GM12892 (cell line): ENCODE measurements around the gene CHGA.

Source experiments
- DNase-seq: peaks from one replicate; pipeline ENCODE4 v3.0.0; 2011; ENCODE audit not compliant: insufficient read length
- FAIRE-seq: peaks from 2 replicates; lab custom pipeline; 2011; peaks lifted over from hg19 to GRCh38; lab: Jason Lieb, UNC
- POLR2A ChIP-seq: IDR thresholded peaks from 2 replicates; pipeline ENCODE4 v1.6.1; 2011; ENCODE audit warnings: low read depth, low read length, control low read depth
- POLR2AphosphoS5 ChIP-seq: IDR thresholded peaks from 2 replicates; pipeline ENCODE4 v1.6.1; 2011; ENCODE audit warnings: low read depth, low read length, control low read depth
- TAF1 ChIP-seq: IDR thresholded peaks from 2 replicates; pipeline ENCODE4 v1.6.1; 2011; ENCODE audit warnings: low read depth, mild to moderate bottlenecking, control low read depth, low read length, borderline replicate concordance

Gene CHGA

DNA sequence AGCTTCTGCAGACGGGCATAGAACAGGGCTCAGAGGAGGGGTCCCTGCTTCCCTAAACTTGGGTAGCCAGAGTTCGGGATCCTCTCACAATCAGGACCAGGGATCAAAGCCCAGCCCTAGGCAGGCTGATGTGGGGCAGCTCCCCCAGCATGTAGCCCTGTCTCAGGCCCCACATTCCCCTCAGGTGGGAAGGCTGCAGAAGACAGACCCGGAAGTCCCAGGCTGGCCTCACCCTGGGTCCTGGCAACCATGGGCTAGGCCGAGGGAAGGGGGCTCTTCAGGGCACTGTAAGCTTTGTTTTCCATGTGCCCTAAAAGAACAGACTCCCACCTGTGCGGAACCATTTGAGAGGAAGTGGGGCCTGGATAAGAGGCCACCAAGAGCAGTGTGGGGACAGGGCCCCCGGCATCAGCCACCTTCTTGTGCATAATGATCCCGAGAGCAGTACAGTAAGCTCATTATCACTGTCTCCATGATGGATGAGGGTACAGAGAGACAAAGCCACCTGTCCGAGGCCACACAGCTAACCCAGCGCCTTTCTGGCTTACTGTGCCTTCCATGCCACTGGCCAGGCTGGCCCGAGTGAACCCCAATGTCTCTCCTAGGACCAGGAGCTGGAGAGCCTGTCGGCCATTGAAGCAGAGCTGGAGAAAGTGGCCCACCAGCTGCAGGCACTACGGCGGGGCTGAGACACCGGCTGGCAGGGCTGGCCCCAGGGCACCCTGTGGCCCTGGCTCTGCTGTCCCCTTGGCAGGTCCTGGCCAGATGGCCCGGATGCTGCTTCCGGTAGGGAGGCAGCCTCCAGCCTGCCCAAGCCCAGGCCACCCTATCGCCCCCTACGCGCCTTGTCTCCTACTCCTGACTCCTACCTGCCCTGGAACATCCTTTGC lies 11.5 kb downstream of the CHGA start:
- no peak for FAIRE-seq
- DNase-seq, result no peak

GRCh38 chr14:92935446-92935845 lies 12.5 kb downstream of the CHGA start:
- DNase-seq, result no peak
- TF ChIP-seq POLR2AphosphoS5 (no peak), TAF1 (no peak), POLR2A (no peak)
- FAIRE-seq, result no peak

More for the DNA sequence above, 11.5 kb downstream of the CHGA start:
- TF ChIP-seq POLR2AphosphoS5, result no peak

GRCh38 chr14:92936085-92936484 lies 13.1 kb downstream of the CHGA start:
- TF ChIP-seq POLR2AphosphoS5, result no peak
- no peak for TF ChIP-seq POLR2A
- no peak for TF ChIP-seq TAF1
- DNase-seq (no peak), FAIRE-seq (no peak)

- FAIRE-seq (no peak), DNase-seq (no peak)
- TF ChIP-seq TAF1, result no peak
- TF ChIP-seq POLR2A, result no peak
- no peak for TF ChIP-seq POLR2AphosphoS5
Observed at GRCh38 chr14:92937051-92937937, 14.3 kb downstream of the CHGA start.

DNA sequence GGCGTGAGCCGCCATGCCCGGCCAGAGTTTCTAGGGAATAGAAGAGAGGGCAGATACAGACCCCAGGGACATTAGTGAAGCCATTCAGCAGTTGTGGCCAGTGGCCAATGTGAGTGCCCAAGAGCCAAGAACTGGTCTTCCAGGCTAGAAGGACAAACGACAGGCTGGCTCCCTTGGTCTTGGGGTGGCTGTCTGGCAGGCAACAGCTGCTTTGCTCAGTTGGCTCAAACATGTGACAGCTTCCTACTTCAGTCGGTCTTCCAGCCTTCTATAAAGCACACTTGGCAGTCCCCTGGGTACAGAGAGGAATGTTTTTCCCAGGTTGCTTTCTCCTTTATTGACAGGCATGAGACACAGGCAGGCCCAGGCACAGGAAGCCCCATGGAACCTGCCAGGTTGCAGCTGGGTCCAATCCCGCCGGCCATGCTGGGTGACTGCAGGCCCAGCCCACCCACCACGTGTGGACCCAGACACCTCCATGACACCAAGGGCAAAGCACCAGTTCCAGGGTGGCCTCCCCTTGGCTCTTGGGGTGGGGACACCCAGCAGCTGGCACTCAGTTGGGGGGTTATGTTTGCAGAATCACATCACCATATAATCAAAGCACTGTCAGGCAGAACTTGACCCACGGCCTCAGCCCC lies 15.4 kb downstream of the CHGA start:
- TF ChIP-seq TAF1, result no peak
- TF ChIP-seq POLR2AphosphoS5, result no peak
- no peak for TF ChIP-seq POLR2A
- no peak for FAIRE-seq
- no peak for DNase-seq

GRCh38 chr14:92938890-92939671 lies 16.1 kb downstream of the CHGA start:
- TF ChIP-seq TAF1 (no peak), POLR2A (no peak), POLR2AphosphoS5 (no peak)
- FAIRE-seq (no peak), DNase-seq (no peak)

GRCh38 chr14:92939699-92940098 lies 16.7 kb downstream of the CHGA start:
- TF ChIP-seq TAF1, result no peak
- no peak for TF ChIP-seq POLR2A
- TF ChIP-seq POLR2AphosphoS5, result no peak
- DNase-seq, result no peak
- FAIRE-seq, result no peak

DNA sequence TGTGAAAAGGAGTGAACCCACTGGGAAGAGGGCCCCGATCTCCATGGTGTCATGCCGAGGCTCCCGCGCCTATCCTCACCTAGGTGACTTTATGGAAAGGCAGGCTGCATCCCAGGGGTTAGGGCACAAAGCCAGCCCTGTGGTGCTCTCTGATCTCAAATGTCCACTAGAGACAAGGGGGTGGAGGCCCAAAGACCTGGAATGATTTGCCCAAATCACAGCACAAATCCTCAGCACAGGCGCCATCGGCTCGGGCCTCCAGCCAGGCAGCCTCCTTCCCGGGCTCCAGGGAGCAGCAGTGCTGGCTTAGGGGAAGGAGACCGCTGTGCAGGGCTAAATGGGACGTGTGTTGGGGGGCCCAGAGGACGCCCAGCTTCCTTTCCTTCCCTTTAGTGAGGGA lies 17.6 kb downstream of the CHGA start:
- no peak for TF ChIP-seq POLR2AphosphoS5
- no peak for TF ChIP-seq TAF1
- no peak for TF ChIP-seq POLR2A
- no peak for DNase-seq
- FAIRE-seq, result no peak

DNA sequence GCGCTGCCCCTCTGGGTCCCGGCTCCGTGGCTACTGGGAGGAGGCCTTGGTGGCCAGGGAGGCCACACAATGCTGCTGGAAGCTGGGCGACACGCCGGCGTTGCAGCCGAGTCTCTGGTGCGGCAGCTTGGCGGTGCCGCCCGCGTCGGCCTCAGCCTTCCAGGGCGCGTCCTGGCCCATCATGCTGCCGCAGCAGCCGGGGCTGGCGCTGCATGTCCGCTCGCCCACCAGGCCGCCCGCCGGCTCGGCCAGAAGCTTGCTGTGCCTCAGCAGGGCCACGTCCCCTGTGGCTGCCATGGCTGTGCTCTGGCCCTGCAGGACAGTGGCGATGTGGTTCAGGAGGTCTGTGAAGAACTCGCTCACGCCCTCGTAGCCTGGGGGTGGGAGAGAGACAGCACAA lies 18.6 kb downstream of the CHGA start:
- DNase-seq (no peak), FAIRE-seq (no peak)
- no peak for TF ChIP-seq POLR2A
- no peak for TF ChIP-seq POLR2AphosphoS5
- no peak for TF ChIP-seq TAF1

GRCh38 chr14:92942136-92942535 lies 19.2 kb downstream of the CHGA start:
- TF ChIP-seq POLR2A (no peak), TAF1 (no peak), POLR2AphosphoS5 (no peak)
- FAIRE-seq (no peak), DNase-seq (no peak)
